GM21381 (cell line): Measurements from ENCODE around the gene CCNDBP1.
"Not testable (repeated sequence)": the region's sequence is repeated elsewhere in the genome, so short reads cannot be mapped to it uniquely, and the experiment has no call there.

Experiments used
- ATAC-seq: cut with Tn5 transposase; IDR thresholded peaks from one replicate; pipeline ENCODE4 v1.9.1; 2021; ENCODE audit warnings: mild to moderate bottlenecking, moderate library complexity; ENCODE audit not compliant: unreplicated experiment

Gene CCNDBP1

DNA sequence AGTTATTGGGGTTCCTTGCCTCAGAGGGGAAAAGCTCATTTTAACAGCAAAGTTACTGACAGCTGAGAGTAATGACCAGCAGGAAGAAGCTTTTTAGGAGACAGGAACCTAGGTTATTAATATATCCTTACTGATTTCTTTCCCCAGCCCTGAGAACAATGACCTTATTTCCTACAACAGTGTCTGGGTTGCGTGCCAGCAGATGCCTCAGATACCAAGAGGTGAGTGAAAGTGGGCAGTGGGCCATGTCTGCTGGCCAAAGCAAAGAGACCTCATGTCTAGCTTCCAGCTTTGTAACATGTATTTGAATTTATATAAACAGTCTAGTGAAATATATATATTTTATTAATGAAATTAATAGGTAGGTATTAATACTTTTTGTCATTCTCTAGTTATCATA lies 5.0 kb downstream of the CCNDBP1 start:
- no peak for ATAC-seq

DNA sequence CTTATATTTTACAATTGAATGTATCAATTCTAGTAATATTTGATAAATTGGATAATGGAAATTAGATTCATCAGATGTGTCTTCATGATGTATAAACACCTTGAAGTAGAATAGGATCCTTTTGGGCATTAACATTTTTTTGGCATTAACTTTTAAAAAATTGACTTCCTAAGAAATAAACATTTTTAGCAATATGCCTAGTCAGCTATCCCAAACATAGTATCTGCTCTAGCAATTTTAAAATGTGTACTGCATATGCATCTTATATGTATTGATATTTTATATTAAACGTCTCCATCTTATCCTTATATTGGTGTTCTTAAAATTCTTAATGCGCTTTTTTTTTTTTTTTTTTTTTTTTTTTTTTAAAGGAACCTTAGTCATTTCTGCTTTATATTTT lies 8.5 kb downstream of the CCNDBP1 start:
- no peak for ATAC-seq

DNA sequence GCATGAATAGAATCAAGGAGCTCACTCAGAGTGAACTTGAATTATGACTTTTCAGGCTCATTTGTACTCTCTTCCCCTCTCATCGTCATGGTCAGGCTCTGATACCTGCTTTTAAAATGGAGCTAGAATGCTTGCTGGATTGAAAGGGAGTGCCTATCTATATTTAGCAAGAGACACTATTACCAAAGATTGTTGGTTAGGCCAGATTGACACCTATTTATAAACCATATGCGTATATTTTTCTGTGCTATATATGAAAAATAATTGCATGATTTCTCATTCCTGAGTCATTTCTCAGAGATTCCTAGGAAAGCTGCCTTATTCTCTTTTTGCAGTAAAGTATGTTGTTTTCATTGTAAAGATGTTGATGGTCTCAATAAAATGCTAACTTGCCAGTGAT lies 9.6 kb downstream of the CCNDBP1 start:
- ATAC-seq = no peak

GRCh38 chr15:43196760-43197548 lies 11.8 kb downstream of the CCNDBP1 start:
- no peak for ATAC-seq

DNA sequence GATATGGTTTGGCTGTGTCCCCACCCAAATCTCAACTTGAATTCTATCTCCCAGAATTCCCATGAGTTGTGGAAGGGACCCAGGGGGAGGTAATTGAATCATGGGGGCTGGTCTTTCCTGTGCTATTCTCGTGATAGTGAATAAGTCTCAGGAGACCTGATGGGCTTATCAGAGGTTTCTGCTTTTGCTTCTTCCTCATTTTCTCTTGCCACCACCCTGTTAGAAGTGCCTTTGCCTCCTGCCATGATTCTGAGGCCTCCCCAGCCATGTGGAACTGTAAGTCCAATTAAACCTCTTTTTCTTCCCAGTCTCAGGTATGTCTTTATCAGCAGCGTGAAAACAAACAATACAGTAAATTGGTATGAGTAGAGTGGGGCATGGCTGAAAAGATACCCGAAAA lies 12.6 kb downstream of the CCNDBP1 start:
- ATAC-seq = not testable (repeated sequence)

GRCh38 chr15:43198556-43198955 lies 13.4 kb downstream of the CCNDBP1 start:
- ATAC-seq = not testable (repeated sequence)

DNA sequence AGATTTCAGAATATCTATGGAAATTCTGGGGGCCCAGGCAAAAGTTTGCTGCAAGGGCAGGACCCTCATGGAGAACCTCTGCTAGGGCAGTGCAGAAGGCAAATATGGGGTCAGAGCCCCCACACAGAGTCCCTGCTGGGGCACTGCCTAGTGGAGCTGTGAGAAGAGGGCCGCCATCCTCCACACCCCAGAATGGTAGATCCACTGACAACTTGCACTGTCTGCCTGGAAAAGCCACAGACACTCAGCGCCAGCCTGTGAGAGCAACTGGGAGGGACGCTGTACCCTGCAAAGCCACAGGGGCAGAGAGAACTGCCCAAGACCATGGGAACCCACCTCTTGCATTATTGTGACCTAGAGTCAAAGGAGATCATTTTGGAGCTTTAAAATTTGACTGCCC lies 13.8 kb downstream of the CCNDBP1 start:
- ATAC-seq = no peak

DNA sequence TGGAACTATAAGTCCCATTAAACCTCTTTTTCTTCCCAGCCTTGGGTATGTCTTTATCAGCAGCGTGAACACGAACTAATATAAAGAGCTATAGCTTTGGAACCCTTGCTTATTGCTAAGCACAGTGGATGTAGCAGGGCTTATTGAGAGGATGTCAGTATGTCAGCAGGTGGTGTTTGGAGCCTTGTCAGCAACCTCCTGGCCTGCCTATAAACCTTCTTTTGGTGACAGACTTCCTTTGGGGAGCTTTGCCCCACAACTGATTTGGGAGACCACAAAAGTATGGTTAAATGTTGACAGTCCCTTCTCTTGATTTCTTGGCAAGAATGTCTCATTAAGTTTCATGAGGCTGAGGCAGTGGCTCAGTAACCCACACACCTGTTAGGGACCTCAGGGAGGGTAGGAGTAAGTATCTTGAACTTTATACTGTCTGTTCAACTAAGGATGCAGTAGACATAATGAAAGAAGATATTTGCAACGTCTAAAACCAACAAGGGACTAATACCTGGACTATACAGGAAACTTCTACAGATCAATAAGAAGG lies 14.8 kb downstream of the CCNDBP1 start:
- no peak for ATAC-seq

- ATAC-seq = no peak
Observed at GRCh38 chr15:43204016-43204901, 19.1 kb downstream of the CCNDBP1 start.

DNA sequence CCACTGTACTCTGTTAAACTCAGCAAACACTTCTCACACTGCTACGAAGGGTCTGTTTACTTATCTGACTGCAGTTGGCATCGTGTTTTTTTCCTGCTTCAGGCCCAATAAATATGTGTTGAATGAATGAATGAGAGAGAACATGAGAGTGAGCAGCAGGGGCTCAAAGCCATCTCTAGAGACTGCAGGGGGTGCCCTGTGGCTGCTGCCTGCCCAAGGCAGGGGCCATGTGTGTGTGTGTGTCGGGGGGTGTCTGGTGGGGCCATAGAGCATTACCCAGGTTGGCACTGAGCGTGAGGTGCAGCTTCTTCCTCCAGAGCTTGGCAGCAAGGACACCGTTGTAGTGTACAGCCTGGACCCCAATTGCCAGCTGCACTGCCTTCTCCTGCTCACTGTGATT lies 20.9 kb downstream of the CCNDBP1 start:
- ATAC-seq = no peak

GRCh38 chr15:43207024-43207423 lies 21.8 kb downstream of the CCNDBP1 start:
- no peak for ATAC-seq

DNA sequence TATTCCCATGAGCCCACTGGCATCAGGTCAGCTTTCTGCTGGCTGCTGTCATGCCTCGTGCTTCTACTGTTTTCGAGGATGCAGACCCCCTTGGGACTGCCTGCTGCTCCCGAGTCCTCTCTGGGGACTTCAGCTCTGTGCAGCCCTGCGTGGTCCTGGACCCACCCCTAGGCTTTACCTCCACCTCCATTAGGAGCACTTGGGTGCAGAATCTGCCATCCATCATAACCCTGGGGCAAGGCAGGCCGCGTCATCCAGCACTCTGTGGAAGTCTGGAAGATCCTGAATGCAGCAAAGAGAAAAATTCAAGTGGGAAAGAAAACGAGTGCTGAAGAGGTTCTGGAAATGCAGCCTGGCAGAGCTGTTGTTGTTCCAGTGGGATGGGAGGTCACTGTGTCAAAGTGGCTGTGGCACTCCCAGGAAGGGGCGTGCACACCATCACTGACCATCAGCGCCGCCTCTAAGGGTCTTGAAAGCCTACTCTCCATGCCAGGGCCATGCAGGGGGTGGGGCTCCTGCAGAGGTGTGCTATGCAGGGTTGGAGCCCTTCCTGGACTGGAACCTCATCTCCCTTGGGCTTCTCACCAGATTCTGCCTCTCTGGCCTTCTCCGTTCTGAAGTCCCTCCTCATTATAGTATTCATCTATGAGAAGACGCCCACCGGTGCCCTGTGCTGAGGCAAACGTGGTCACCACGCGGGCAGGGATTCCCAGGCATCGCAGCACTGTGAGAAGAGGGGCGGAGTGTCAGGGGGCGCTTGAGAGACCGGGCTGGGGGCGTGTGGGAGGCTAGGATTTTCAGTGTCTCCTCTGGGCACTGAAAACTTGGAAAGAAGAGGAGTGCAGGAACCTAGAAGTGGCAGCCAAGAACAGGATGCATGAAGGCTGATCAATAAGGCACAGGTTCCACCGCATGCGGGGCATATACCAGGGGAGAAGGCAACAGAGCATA lies 23.1 kb downstream of the CCNDBP1 start:
- no peak for ATAC-seq

DNA sequence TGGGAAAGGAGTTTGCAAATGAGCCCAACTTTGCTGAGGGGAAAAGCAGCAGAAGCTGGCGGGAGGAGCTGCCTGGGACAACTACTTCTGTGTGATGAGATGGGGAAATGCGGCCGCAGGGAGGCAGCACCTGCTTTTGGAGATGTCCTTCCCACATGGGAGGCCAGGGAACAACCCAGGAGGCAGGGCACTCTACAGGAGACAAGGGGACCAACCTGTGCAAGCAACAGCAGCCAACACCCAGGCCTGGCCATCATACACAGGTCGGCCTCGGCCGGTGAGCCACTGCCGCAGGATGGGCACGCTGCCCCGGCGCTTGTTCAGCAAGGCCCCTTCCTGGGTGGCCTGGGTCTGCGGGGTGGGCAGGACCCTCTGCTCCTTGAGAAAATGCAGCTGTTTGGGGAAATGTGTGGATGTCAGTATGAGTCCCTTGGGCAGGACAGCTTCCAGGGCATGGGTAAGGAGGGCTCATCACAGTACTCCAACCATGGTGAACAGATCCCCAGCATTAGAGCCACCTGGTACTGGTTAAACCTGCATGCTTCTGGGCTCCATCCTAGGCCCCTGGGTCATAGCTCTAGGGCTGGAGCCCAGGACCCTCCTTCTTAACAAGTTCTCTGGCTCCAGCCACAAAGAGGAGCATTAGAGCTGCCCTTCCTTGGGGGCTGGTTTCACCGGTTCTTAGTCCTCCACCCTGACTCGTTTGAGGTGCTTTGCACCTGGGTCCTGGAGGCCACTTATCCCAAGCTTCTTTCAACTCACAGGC lies 24.0 kb downstream of the CCNDBP1 start:
- no peak for ATAC-seq

DNA sequence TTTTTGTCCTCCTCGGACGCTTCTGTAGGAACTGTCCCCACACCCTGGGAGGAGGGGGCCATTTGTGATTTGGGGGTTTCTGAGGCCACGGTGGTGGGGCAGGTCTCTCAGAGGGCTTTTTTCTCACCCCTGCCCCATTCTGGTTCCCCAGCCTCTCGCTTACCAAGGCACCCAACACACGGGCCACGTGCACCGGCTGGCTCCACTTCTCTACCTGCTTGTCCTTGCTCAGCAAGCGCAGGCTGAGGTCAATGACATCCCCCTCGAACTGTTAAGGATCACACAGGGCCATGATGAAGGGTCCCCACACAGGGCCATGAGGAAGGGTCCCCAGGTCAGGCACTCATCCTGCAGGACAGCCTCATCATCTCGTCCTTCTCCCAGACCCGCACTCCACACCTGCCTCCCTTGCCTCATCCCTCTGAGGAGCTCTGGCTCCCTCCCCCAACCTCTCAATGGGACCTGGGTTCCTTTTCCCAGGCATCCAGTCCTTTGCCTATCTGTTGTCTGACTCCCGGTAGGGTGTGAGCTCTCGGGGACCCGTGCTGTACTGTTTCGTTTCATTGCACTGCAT lies 25.1 kb downstream of the CCNDBP1 start:
- ATAC-seq = no peak

GRCh38 chr15:43210807-43211206 lies 25.6 kb downstream of the CCNDBP1 start:
- no peak for ATAC-seq

DNA sequence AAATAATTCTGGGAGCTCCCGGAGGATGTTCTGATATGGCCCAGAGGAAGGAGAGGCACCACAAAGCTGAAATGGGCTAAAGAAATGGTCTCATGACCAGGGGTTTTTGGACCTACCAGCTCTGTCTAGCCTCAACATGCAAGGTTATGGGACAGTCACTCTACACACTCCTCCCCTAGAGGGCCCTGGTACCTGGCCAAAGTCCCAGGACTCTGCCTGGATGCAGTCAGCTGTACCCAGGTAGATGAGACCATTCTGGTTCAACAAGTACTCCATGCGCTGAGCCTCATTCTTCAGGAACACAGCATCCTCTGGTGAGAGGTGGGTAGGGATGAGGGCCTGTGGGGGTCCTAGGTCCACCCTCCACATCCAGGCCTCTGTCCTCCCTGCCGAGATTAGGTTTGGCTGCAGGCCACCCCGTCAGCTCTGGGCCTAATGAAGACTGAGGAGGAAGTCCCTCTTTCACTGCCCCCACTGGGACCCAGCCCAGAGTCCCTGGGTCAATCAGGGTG lies 26.1 kb downstream of the CCNDBP1 start:
- ATAC-seq = no peak

- ATAC-seq = no peak
Observed at GRCh38 chr15:43212299-43212698, 27.1 kb downstream of the CCNDBP1 start.

DNA sequence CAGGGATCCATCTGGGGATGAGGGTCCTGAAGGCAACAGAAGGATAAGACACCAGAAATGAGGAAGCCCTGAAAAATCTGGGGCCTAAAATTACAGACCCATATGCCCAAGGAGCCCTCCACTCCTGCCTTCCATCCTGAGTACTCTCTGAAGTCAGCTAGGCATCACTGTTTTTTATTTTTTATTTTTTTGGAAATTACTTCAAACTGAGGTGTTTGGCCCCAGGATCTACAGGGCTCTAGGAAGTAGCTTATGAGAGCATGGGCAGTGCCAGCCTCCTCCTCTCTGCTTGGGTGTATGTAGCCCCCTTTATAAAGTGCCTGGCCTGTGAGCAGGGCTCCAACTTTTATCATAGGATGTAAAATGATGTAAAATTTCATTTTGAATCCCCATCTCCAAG lies 27.7 kb downstream of the CCNDBP1 start:
- ATAC-seq = no peak

DNA sequence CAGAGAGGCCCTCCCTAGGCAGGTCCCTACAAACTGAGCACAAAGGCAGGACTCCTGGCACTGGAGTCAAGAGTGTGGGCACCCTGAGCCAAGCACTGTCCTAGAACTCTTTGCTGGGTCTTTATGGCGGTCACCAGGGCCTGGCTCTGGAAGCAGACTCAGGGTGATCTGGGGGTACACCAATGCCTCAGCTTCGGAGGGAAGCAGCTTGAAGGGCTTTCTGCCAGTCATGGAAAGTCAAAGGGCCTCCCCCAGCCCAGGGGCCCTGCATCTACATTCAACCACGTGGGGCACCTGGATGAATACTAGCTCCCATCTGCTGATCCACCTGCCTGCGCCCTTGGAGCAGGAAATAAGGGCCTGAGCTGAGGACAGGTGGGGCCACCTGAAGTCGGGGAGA lies 28.3 kb downstream of the CCNDBP1 start:
- no peak for ATAC-seq
